SK-N-SH treated with all-trans-retinoic acid at 6 μM for 48 hours (cell line): Measurements from ENCODE around the gene LRRC42.

Experiments used
- ATAC-seq: fragments of 200-7000 bp; cut with Tn5 transposase; 3 replicates; pipeline ENCODE4 v1.9.1; 2020; ENCODE audit warnings: mild to moderate bottlenecking, moderate library complexity
- ARNTL ChIP-seq: fragments of 450-650 bp; formaldehyde crosslinking; IDR thresholded peaks from 2 replicates; pipeline ENCODE4 v1.5.0; 2020; ENCODE audit warnings: low read depth, mild to moderate bottlenecking, moderate library complexity, borderline replicate concordance
- BACH2 ChIP-seq: fragments of 250-450 bp; sonication (Bioruptor Pico); IDR thresholded peaks from 2 replicates; pipeline ENCODE4 v1.9.0; 2021; ENCODE audit warnings: mild to moderate bottlenecking, borderline replicate concordance
- CSDC2 ChIP-seq: fragments of 250-450 bp; sonication (Bioruptor Pico); IDR thresholded peaks from 2 replicates; pipeline ENCODE4 v1.5.0; 2020; ENCODE audit warnings: mild to moderate bottlenecking, moderate library complexity
- ESRRG ChIP-seq: fragments of 250-450 bp; sonication (Bioruptor Pico); IDR thresholded peaks from 2 replicates; pipeline ENCODE4 v1.6.1; 2021; ENCODE audit warnings: mild to moderate bottlenecking
- GLIS3 ChIP-seq: fragments of 250-450 bp; sonication (Bioruptor Pico); IDR thresholded peaks from 2 replicates; pipeline ENCODE4 v1.5.0; 2020; ENCODE audit warnings: mild to moderate bottlenecking, moderate library complexity
- ISL1 ChIP-seq: fragments of 250-450 bp; sonication (Bioruptor Pico); IDR thresholded peaks from 2 replicates; pipeline ENCODE4 v2.1.2; 2022; ENCODE audit warnings: mild to moderate bottlenecking, moderate library complexity
- OSR1 ChIP-seq: fragments of 250-450 bp; sonication (Bioruptor Pico); IDR thresholded peaks from 2 replicates; pipeline ENCODE4 v1.8.0; 2022; ENCODE audit warnings: moderate library complexity, mild to moderate bottlenecking, inconsistent platforms
- POU6F1 ChIP-seq: fragments of 250-450 bp; sonication (Bioruptor Pico); IDR thresholded peaks from 2 replicates; pipeline ENCODE4 v1.8.0; 2021; ENCODE audit warnings: low read depth, mild to moderate bottlenecking, moderate library complexity, borderline replicate concordance
- PPARA ChIP-seq: fragments of 250-450 bp; sonication (Bioruptor Pico); IDR thresholded peaks from 2 replicates; pipeline ENCODE4 v1.5.0; 2020; ENCODE audit warnings: mild to moderate bottlenecking, borderline replicate concordance
- RARB ChIP-seq: fragments of 250-450 bp; sonication (Bioruptor Pico); IDR thresholded peaks from 2 replicates; pipeline ENCODE4 v1.8.0; 2021; ENCODE audit warnings: mild to moderate bottlenecking, moderate library complexity
- SNAI2 ChIP-seq: fragments of 250-450 bp; sonication (Bioruptor Pico); IDR thresholded peaks from 2 replicates; pipeline ENCODE4 v1.5.0; 2020; ENCODE audit warnings: mild to moderate bottlenecking, moderate library complexity
- TCF4 ChIP-seq: fragments of 250-450 bp; sonication (Bioruptor Pico); IDR thresholded peaks from 2 replicates; pipeline ENCODE4 v1.8.0; 2021; ENCODE audit warnings: mild to moderate bottlenecking, moderate library complexity, borderline replicate concordance
- TOX ChIP-seq: fragments of 250-450 bp; sonication (Bioruptor Pico); IDR thresholded peaks from 2 replicates; pipeline ENCODE4 v1.8.0; 2021; ENCODE audit warnings: mild to moderate bottlenecking, moderate library complexity, borderline replicate concordance
- TSHZ2 ChIP-seq: fragments of 250-450 bp; sonication (Bioruptor Pico); IDR thresholded peaks from 2 replicates; pipeline ENCODE4 v1.5.0; 2020; ENCODE audit warnings: mild to moderate bottlenecking, moderate library complexity
- ZC3H10 ChIP-seq: fragments of 250-450 bp; sonication (Bioruptor Pico); IDR thresholded peaks from 2 replicates; pipeline ENCODE4 v1.5.1; 2021; ENCODE audit warnings: mild to moderate bottlenecking, moderate library complexity
- ZFP3 ChIP-seq: fragments of 250-450 bp; sonication (Bioruptor Pico); IDR thresholded peaks from 2 replicates; pipeline ENCODE4 v1.5.0; 2020; ENCODE audit warnings: mild to moderate bottlenecking, moderate library complexity
- ZFP30 ChIP-seq: fragments of 450-650 bp; formaldehyde crosslinking; IDR thresholded peaks from 2 replicates; pipeline ENCODE4 v1.5.0; 2022; ENCODE audit warnings: mild to moderate bottlenecking, moderate library complexity
- ZNF565 ChIP-seq: fragments of 450-650 bp; formaldehyde crosslinking; conservative IDR thresholded peaks from 2 replicates; pipeline ENCODE4 v1.5.0; 2020; ENCODE audit warnings: low read depth, mild to moderate bottlenecking, moderate library complexity
- TF ChIP-seq, protein P1 (sequence below): fragments of 250-450 bp; sonication (Bioruptor Pico); IDR thresholded peaks from 2 replicates; pipeline ENCODE4 v1.5.1; 2020; ENCODE audit warnings: low read depth, mild to moderate bottlenecking, moderate library complexity
- TF ChIP-seq, protein P2 (sequence below): fragments of 250-450 bp; sonication (Bioruptor Pico); IDR thresholded peaks from 2 replicates; pipeline ENCODE4 v1.5.1; 2021; ENCODE audit warnings: mild to moderate bottlenecking, moderate library complexity

The LRRC42 gene

DNA sequence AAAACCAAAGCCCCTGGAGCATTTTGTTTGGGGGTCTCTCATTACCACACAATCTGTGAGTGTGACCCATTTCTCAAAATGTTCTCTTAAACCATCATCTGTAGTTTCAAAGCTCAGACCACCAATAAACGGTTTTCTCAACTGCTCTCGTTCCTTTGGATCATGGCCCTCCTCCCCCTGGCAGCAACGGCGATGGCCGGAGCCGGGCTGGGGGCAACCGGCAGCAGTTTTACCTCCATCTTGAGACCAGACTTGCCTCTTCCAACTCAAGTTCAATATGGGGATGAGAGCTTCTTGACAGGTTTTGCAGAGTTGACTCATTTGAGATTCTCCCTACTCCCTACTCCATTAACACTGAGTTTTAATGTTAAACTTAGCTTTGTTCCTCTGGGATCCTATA is 29.7 kb downstream of the LRRC42 start:
- no peak for TF ChIP-seq BACH2
- ATAC-seq: no peak

- no peak for ATAC-seq
- TF ChIP-seq ZFP30 (CRISPR knock-in tag) (no peak), ESRRG (CRISPR knock-in tag) (no peak), TSHZ2 (CRISPR knock-in tag) (no peak), OSR1 (CRISPR knock-in tag) (no peak), RARB (CRISPR knock-in tag) (no peak), ZFP3 (CRISPR knock-in tag) (no peak), ISL1 (no peak), ZNF565 (no peak), GLIS3 (no peak), PPARA (CRISPR knock-in tag) (no peak), POU6F1 (CRISPR knock-in tag) (no peak), BACH2 (no peak), SNAI2 (no peak), ZC3H10 (CRISPR knock-in tag) (no peak)
- TF ChIP-seq, protein P1, sequence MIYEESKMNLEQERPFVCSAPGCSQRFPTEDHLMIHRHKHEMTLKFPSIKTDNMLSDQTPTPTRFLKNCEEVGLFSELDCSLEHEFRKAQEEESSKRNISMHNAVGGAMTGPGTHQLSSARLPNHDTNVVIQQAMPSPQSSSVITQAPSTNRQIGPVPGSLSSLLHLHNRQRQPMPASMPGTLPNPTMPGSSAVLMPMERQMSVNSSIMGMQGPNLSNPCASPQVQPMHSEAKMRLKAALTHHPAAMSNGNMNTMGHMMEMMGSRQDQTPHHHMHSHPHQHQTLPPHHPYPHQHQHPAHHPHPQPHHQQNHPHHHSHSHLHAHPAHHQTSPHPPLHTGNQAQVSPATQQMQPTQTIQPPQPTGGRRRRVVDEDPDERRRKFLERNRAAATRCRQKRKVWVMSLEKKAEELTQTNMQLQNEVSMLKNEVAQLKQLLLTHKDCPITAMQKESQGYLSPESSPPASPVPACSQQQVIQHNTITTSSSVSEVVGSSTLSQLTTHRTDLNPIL (CRISPR knock-in tag): no peak
Observed at GRCh38 chr1:53979712-53980450, 33.7 kb downstream of the LRRC42 start.

DNA sequence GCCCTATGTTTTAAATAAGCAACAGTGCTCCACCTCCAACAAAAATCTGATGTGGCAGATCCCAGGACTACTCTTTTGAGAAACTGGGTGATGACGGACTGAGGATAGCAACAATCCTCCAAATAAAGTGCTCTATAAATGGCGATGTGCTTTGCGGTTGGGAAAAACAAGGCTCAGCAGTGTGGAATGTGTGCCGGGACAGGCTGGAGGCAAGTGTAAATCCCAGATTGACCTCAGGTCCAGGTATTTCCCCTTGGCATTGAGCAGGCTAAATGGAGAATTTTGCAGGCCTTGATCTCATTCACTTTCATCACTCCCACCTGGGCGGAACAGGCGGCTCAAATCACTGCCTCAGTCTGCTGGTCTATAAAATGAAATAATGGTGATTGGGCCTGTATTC is 35.1 kb downstream of the LRRC42 start:
- no peak for ATAC-seq
- TF ChIP-seq BACH2: no peak
- TF ChIP-seq ARNTL: no peak
- TF ChIP-seq, protein P1 (CRISPR knock-in tag): no peak
- TF ChIP-seq OSR1 (CRISPR knock-in tag): no peak
- no peak for TF ChIP-seq ZC3H10 (CRISPR knock-in tag)
- TF ChIP-seq PPARA (CRISPR knock-in tag): no peak
- TF ChIP-seq ISL1: no peak
- no peak for TF ChIP-seq ZFP3 (CRISPR knock-in tag)
- TF ChIP-seq, protein P2, sequence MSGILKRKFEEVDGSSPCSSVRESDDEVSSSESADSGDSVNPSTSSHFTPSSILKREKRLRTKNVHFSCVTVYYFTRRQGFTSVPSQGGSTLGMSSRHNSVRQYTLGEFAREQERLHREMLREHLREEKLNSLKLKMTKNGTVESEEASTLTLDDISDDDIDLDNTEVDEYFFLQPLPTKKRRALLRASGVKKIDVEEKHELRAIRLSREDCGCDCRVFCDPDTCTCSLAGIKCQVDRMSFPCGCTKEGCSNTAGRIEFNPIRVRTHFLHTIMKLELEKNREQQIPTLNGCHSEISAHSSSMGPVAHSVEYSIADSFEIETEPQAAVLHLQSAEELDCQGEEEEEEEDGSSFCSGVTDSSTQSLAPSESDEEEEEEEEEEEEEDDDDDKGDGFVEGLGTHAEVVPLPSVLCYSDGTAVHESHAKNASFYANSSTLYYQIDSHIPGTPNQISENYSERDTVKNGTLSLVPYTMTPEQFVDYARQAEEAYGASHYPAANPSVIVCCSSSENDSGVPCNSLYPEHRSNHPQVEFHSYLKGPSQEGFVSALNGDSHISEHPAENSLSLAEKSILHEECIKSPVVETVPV (CRISPR knock-in tag): no peak
- TF ChIP-seq TOX (CRISPR knock-in tag): no peak
- TF ChIP-seq TCF4: no peak
- no peak for TF ChIP-seq TSHZ2 (CRISPR knock-in tag)
- no peak for TF ChIP-seq RARB (CRISPR knock-in tag)
- no peak for TF ChIP-seq CSDC2 (CRISPR knock-in tag)
